ENCODE results near the gene PGM5. TPM values are rescaled to one million over a fixed set of nuclear protein-coding genes. Genes with fewer than 3 reads are reported as not detected.

PGM5 gene
- total and polyA plus RNA-seq, 2 donors: 206 to 491 TPM

DNA sequence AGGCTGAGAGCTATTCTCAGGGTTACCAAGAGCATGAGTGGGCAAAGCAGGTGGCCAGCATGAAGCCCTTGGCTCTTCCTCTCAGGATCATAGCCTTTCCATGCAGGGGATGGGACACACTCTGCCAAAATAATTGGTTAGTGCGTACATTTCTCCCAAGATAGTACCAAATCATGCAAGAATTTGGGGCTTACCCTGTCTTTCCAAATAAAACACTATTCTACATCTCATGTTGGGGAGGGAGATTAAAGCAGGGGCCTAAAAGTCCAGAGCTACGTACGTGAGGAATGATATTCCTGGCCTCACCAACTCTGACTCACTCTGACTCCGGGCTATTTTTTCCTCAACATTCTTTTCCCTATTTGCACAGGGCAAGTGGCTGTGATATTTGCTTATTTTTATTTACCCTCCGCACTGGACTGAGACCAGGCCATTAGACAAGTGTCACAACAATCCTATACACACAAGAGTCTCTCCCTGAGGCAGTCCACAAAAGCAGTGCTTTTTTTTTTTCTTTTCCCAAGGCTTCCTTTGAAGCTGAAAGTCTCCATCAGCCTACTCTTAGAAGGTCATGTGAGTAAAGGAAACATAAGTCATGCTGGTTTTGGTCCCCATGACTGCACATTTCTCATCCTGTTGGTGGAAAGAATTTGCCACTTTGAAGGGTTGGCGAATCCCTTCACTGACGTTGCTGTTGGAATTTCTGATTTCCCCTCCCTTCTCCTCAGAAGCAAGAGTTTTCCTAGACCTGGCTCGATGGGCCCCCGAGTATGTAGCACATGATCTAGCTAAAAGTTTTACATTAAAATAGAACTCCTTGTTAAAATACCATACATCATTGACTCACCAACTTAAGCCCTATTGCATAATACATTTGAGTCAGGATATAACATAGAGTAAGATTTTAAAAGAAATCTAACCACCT lies 144.3 kb downstream of the PGM5 start:
- Histone ChIP-seq H3K36me3 (ENCODE audit: insufficient read depth) (no peaks in the 10 kb centered on the region), H3K4me1 (ENCODE audit: insufficient read depth) (no peaks in the 10 kb centered on the region), H3K4me3 (ENCODE audit: low read depth, low read length) (no peak overlapping the region), H3K27ac (ENCODE audit: low read depth) (no peak overlapping the region)
- no peak for DNase-seq (ENCODE audit: extremely low spot score)
- WGBS: 40% methylated on average over 9 of the region's 9 CpGs

GRCh38 chr9:68502279-68502678 lies 145.9 kb downstream of the PGM5 start:
- H3K36me3 ChIP-seq (ENCODE audit: insufficient read depth): no peaks in the 10 kb centered on the region
- WGBS: 60% methylated on average over 4 of the region's 4 CpGs
- no peaks in the 10 kb centered on the region for H3K4me1 ChIP-seq (ENCODE audit: insufficient read depth)
- no peak for DNase-seq (ENCODE audit: extremely low spot score)
- H3K27ac ChIP-seq (ENCODE audit: low read depth): no peak overlapping the region
- no peak overlapping the region for H3K4me3 ChIP-seq (ENCODE audit: low read depth, low read length)

- DNase-seq (ENCODE audit: extremely low spot score): no peak
- Histone ChIP-seq H3K4me3 (ENCODE audit: low read depth, low read length) (no peak overlapping the region), H3K36me3 (ENCODE audit: insufficient read depth) (no peaks in the 10 kb centered on the region), H3K27ac (ENCODE audit: low read depth) (no peak overlapping the region), H3K4me1 (ENCODE audit: insufficient read depth) (no peaks in the 10 kb centered on the region)
- 60% methylated on average over 4 of the region's 4 CpGs for WGBS
These were observed 149.4 kb downstream of the PGM5 start for GRCh38 chr9:68505681-68506409.

DNA sequence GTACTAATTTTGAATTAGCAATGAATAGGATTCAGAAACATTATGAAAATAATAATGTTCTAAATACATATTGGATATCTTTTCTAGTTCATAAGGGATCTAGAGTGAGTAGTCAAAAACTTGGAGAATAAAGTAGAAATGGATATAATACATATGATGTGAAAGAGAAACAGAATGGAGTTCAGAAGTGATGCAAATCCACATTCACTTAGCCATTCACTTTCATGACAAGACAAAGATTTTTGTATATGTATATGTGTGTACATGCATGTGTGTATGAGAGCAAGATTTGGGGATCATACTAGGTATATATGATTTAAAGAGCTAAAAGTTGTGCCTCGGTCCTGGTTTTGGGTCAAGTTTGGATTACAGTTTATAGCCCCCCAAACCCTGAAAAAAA lies 150.1 kb downstream of the PGM5 start:
- H3K27ac ChIP-seq (ENCODE audit: low read depth): no peak overlapping the region
- DNase-seq (ENCODE audit: extremely low spot score): no peak
- no peaks in the 10 kb centered on the region for H3K36me3 ChIP-seq (ENCODE audit: insufficient read depth)
- WGBS: 78% methylated on average over 1 of the region's 1 CpG
- no peaks in the 10 kb centered on the region for H3K4me1 ChIP-seq (ENCODE audit: insufficient read depth)
- H3K4me3 ChIP-seq (ENCODE audit: low read depth, low read length): no peak overlapping the region

DNA sequence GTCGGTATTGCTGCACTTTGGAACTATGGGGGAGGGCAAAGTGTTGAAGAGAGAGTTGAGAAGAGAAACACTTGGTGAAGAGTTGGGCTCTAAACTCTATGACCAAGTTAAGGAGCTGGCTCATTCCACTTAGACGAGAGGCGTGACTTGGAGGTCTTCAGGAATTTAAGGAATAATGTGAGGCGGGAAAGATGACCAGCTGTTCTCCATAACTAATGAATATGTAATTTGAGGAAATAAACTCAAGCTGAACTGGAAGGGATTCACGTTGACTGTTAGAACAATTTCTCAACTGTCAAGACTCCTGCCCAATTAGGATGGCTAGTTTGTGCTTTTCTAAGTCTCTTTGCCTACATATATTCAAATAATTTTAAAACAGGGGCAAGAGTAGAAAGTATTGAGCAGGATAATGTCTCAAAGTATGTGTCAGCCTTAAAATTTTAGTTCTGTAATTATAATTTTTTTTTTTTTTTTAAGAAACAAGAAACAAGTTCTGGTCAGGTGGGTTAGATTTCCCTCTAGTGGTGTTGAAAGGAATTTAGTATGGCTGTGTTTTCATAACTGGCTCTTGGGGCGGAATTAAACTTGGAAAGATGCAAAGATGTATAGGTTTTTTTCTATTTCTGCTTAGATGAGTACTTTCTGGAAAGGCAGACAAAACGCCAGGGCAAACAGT lies 150.9 kb downstream of the PGM5 start:
- DNase-seq (ENCODE audit: extremely low spot score): no peak
- Histone ChIP-seq H3K4me3 (ENCODE audit: low read depth, low read length) (no peak overlapping the region), H3K4me1 (ENCODE audit: insufficient read depth) (no peaks in the 10 kb centered on the region), H3K36me3 (ENCODE audit: insufficient read depth) (no peaks in the 10 kb centered on the region), H3K27ac (ENCODE audit: low read depth) (no peak overlapping the region)
- WGBS: 30% methylated on average over 7 of the region's 7 CpGs

DNA sequence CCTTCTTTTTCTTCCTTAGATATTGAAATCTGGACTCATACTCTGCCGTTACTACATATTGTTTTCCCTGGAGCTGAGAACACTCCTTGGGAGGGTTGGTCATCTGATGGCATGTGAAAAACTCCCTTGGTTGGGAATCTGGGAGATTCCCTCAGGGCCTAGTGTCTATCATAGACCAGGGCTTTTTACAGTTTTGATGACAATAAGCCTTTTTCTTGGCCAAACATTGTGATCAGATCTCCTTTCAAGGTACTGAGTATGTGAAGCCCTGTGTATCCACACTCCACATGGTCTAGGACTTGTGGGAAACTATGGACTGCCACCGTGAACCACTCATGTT lies 151.4 kb downstream of the PGM5 start:
- 50% methylated on average over 2 of the region's 2 CpGs for WGBS
- H3K27ac ChIP-seq (ENCODE audit: low read depth): no peak overlapping the region
- DNase-seq (ENCODE audit: extremely low spot score): no peak
- H3K4me1 ChIP-seq (ENCODE audit: insufficient read depth): no peaks in the 10 kb centered on the region
- no peaks in the 10 kb centered on the region for H3K36me3 ChIP-seq (ENCODE audit: insufficient read depth)
- no peak overlapping the region for H3K4me3 ChIP-seq (ENCODE audit: low read depth, low read length)

DNA sequence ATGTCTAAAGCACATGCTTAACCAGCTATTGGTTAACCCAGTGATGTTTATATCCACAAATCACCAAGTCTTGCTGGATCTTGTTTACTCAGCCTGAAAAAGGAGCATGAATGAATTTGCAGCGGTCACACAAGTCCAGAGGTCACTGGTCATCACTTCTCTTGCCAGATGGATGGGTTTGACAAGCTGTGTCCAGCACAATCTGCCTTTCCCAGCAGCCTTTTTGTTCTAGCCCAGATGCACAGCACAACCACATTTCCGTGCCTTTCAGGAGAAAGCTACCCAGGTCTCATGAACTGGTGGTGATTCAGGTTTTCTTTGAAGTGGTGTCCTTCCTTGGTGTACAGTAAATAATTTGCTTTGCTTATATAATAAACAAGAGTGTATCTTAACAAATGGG lies 152.1 kb downstream of the PGM5 start:
- Histone ChIP-seq H3K4me1 (ENCODE audit: insufficient read depth) (no peaks in the 10 kb centered on the region), H3K36me3 (ENCODE audit: insufficient read depth) (no peaks in the 10 kb centered on the region), H3K27ac (ENCODE audit: low read depth) (no peak overlapping the region), H3K4me3 (ENCODE audit: low read depth, low read length) (no peak overlapping the region)
- WGBS: 67% methylated on average over 2 of the region's 2 CpGs
- DNase-seq (ENCODE audit: extremely low spot score): no peak

DNA sequence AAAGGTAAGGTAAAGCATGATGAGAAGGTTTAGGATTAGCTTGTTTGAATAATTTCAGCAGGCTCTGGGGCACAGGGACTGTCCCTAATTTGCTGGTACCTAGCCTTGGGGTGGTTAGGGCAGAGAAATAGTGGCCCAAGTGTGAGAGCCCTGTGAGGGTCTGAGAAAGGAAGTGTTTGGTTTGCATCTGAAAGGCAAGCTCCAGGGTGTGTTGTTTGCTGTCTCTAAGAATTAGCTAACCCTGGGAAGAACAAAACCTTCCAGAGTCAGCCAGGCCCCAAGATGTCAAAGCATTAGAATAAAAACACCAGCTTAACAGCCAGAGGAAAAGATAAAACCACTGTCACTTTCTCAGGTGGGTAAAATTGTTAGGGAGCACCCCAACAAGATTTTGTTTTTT lies 153.3 kb downstream of the PGM5 start:
- DNase-seq (ENCODE audit: extremely low spot score): no peak
- Histone ChIP-seq H3K4me3 (ENCODE audit: low read depth, low read length) (no peak overlapping the region), H3K27ac (ENCODE audit: low read depth) (no peak overlapping the region), H3K36me3 (ENCODE audit: insufficient read depth) (no peaks in the 10 kb centered on the region), H3K4me1 (ENCODE audit: insufficient read depth) (no peaks in the 10 kb centered on the region)

- no peaks in the 10 kb centered on the region for H3K4me1 ChIP-seq (ENCODE audit: insufficient read depth)
- H3K4me3 ChIP-seq (ENCODE audit: low read depth, low read length): no peak overlapping the region
- WGBS: 65% methylated on average over 3 of the region's 3 CpGs
- DNase-seq (ENCODE audit: extremely low spot score): no peak
- no peak overlapping the region for H3K27ac ChIP-seq (ENCODE audit: low read depth)
- H3K36me3 ChIP-seq (ENCODE audit: insufficient read depth): no peaks in the 10 kb centered on the region
These were observed 157.0 kb downstream of the PGM5 start for GRCh38 chr9:68513385-68513784.

DNA sequence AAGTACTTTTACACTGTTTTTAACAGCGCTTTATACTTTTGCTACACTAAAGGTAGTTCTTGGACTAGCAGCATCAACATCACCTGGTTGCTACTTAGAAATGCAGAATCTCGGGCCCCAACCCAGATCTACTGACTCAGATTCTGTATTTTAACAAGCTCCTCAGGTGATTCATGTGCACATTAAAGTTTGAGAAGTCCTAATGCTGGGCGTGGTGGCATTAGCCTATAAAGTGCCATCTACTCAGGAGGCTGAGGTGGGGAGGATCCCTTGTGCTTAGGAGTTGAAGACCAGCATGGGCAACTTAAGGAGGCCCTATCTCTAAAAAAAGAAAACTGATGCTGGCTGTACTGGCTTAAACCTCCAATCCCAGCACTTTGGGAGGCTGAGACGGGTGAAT lies 157.6 kb downstream of the PGM5 start:
- no peak for DNase-seq (ENCODE audit: extremely low spot score)
- Histone ChIP-seq H3K27ac (ENCODE audit: low read depth) (no peak overlapping the region), H3K4me3 (ENCODE audit: low read depth, low read length) (no peak overlapping the region), H3K36me3 (ENCODE audit: insufficient read depth) (no peaks in the 10 kb centered on the region), H3K4me1 (ENCODE audit: insufficient read depth) (no peaks in the 10 kb centered on the region)
- WGBS: 92% methylated on average over 4 of the region's 4 CpGs

- Histone ChIP-seq H3K27ac (ENCODE audit: low read depth) (no peak overlapping the region), H3K4me3 (ENCODE audit: low read depth, low read length) (no peak overlapping the region), H3K4me1 (ENCODE audit: insufficient read depth) (no peaks in the 10 kb centered on the region), H3K36me3 (ENCODE audit: insufficient read depth) (no peaks in the 10 kb centered on the region)
- DNase-seq (ENCODE audit: extremely low spot score): peak; percentile 39
- 73% methylated on average over 4 of the region's 4 CpGs for WGBS
These were observed 159.1 kb downstream of the PGM5 start for GRCh38 chr9:68515326-68516017.

DNA sequence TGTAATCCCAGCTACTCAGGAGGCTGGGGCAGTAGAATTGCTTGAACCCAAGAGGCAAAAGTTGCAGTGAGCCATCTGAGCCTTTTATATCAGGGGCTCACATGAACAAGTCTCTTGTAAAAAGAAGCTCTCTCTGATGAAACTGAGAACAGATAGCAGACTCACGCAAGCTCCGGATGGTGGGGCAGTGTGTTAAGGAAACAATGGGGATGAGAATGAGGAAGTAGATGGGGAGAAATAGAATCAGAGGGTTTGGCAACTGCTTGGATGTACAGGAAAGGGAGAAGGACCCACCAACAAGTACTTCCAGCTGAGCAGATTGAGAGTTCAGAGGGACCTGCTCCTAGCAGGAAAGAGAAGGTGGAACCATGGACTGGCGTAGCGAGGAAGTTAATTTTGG lies 165.7 kb downstream of the PGM5 start:
- no peak overlapping the region for H3K27ac ChIP-seq (ENCODE audit: low read depth)
- DNase-seq (ENCODE audit: extremely low spot score): no peak
- H3K4me3 ChIP-seq (ENCODE audit: low read depth, low read length): no peak overlapping the region
- no peaks in the 10 kb centered on the region for H3K4me1 ChIP-seq (ENCODE audit: insufficient read depth)
- WGBS: 62% methylated on average over 4 of the region's 4 CpGs
- H3K36me3 ChIP-seq (ENCODE audit: insufficient read depth): no peaks in the 10 kb centered on the region

DNA sequence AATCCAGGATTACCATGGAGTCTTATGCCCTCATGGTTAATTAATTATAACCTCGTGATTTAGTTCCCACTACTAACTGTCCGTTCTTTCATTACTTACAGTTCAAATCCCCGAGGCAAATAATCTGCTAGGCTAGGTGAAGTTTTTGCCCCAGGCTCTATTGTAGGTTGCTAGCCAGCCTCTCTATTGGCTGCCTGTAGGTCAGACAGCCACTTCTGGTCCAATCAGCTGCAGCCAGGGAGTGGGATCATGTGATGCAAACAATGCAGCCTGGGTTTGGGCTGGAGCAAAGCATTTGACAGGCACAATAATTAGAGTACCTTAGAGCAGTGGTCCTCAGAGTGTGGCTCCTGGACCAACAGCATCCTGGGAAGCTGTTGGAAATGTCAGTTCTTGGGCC lies 166.5 kb downstream of the PGM5 start:
- H3K4me1 ChIP-seq (ENCODE audit: insufficient read depth): no peaks in the 10 kb centered on the region
- no peak for DNase-seq (ENCODE audit: extremely low spot score)
- no peaks in the 10 kb centered on the region for H3K36me3 ChIP-seq (ENCODE audit: insufficient read depth)
- 87% methylated on average over 3 of the region's 3 CpGs for WGBS
- peak overlapping the region; percentile 3 for H3K27ac ChIP-seq (ENCODE audit: low read depth)
- H3K4me3 ChIP-seq (ENCODE audit: low read depth, low read length): no peak overlapping the region

Measured in urinary bladder (tissue), 4 donors.